Activated CD8-positive, alpha-beta memory T cell treated with anti-CD3 and anti-CD28 coated beads, Interleukin-2, amount 50 U/mL, for 1 hour (primary cell): Measurements from ENCODE around the gene DGKG.

Experiments
- DNase-seq: peaks from one replicate; pipeline ENCODE4 v3.0.0-alpha.2; 2020; ENCODE audit errors: extremely low read depth

Gene DGKG

DNA sequence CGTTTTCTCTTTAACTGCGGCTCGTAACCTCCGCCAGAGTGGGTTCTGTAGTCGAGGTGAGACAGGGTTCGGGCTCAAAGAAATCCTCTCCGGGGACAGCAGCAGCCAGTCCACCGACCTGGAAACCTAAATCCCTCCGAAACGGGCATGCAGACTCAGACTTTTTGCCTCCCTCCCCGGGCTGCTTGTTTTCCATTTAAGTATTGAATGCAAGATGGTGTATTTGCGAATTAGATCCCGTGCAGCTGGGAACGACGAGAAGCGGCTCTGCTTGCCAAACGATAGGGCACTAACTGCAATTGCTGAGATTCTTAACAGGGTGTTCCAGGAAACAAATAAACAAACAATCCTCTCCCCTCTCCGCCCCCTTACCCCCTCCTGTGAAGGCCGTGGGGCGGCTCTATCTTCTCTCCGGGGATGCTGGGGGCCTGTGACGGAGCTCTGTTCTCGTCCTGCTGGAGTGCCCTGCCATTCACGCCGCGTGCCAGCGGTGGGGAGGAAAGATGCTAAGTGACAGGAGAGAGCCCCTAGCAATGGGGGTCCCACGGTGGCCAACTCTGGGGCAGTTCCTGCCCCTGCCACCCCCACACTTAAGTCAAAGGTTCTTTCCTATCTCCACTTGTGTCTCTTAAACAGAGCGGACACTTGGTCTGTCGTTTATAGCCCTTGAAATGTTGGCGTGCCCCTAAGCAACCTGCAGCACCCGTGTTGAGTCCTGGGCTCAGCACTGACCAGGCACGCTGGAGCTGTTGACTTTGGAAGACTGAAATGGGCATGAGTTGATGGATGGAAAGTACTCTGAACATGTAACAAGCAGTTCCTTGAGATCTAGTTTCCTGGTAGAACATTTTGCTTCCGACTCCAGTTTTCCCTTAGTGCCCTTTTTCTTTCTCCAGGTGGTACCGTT lies 251.9 kb downstream of the DGKG start:
- DNase-seq, result no peak

DNA sequence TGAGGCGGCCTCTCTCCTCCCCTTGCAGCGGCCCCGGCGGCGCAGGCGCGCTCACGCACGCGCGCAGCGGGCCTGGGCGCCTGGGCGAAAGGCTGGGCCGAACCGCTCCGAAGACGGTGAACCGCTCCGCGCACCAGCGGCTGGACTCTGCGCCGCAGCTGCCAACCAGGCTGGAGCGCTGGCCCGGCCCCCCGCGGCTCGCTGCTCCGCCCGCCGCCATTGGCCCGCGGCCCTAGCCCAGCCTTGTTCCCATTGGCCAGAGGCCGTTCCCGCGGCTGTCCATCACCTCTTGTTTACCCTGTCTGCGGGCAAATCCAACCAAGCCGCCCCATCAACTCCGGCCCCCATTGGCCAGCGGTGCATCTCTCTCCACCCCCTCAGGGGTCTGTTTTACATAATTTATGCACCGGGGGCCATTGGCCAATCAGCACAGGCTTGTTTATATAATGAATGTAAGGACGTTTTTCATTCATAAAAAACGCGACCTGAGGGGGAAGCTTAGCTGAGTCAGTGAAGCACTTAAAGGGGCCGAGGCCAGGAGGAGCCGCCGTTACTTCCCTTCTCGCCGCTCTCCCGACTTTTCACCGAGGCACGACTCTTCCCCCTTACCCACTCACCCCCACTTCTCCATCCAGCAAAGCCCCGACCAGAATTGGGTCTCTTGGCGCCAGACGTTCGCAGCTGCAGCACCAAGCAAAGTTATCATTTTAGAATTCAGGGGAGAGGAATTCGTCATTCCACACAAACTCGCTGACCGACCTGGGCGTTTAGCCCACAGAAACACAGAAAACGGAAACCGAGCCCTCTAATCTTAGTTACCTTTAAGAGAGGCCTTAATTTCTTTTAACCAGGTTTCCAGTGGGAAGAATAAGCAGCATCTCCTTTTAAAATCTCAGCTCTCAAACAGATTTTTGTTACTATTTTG lies 252.8 kb downstream of the DGKG start, which contains the start of gene ETV5:
TSS of gene ETV5 (minus strand) at position 149 of the 925 bp plus-strand sequence. CDS start 3,221 bp downstream, outside the sequence.
- DNase-seq, result peak; percentile 80

DNA sequence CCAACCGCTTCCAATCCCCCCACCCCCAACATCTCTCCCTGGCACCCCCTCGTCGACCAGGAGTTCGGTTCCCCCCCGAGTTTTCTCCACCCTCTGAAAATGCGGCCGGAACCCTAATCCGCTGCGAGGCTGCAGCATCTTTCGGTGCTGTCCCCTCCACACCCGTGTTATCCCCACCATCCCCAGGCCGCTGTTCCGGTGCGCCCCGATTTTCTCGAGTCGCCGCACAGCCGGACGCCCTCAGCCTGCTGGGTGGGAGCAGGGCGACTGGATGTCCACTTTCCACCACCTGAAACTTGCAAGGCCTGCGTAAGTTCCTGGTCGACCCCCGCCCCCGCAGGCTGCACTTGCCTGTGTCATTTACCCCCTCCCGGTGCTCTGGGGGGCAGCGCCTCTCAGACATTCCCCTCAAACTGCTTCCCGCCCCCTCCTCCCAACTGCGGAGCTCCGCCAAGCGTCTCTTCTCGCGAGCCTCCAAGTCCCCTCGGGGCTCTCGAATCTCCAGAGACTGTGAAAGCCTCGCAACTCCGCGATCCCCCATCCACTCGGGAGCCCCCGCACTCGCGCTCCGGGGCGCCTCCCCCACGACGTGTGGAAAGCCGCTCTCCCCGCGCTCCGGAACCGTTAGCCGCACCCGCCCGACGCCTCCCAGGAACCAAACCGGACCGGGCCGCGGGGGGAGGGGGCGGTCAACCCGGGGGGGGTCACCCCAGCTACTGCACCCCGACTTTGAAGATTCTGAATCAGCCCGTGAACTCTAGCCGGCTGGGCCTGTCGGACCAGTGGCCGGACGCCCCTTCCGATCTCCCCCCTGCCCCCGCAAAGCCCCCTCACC lies 253.7 kb downstream of the DGKG start:
- DNase-seq, result no peak

DNA sequence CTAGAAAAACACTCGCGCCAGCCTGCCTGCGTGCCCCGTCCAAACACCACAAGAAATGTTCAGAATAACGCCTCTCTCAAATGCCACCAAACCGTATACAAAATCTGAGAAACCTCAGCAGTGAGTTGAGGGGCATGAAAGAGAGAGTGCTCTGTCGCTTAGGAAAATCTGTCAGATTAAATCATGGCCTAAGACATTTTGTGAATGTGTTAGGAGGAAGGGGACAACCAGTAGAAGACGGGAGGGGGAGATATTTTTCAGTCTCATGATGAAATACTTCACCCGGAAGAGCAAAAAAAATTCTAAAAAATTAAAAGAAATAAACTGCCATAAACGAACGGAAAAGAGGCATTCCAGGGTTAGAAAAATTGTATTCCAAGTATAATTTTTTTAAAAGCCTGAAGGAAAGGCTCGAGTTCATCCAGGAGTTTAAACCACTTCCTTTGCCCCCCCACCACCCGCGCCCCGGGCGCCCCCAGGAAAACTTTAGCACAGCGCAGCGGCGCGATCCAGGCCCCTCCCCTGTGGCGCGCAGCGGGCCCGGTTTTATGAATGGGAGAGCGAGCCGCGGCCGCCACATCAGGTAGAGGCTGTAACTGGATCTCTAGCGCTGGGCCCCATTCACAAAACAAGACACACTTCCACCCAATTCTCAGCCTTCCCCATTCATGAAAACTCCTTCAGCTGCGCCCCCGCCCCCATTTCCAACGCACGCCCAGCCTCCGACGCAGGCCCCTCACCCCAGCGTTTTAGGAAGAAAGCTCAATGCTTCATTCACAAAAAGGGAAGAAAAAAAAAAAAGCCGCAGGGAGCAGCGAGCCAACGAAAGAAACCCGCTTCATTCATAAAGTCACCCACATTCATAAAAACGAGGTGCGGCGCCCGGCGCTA lies 254.6 kb downstream of the DGKG start:
- no peak for DNase-seq

DNA sequence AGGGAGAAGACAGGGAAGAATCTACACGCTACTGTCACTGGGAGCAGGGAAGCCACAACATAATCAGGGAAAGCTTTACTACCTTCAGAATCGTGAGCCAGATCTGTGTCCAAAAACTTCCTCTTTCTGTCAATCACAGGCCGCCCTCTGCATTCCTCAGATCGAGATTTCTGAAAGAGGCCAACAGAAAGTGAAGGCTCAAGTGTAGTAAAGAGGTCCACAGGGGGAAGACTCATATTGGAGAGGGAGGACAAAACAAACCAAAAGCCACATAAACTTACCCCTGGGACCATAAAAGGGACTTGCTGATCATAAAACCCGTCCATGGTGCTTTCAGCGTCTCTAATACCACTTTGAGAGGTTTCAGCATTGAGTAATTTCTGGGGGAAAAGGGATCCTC lies 256.5 kb downstream of the DGKG start:
- DNase-seq, result no peak

DNA sequence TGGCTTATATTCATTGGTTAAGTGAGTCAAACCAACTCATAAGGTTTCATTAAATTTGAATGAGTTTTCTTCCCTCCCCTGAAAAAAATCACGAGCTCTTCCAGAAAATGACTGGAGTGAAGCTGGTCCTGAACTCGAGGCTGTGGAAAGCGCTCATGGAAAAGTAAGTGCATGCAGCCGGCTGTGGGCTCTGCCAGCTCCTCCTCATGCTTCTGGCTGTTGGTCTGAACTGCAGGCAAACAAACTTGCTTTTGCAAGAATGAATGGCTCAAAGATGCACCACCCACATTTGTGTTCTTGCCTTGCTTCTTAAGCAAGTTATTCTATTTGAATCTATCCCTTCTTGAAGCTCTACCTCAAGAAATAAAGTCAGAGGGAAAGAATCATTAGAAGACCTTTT lies 259.3 kb downstream of the DGKG start:
- DNase-seq, result no peak

DNA sequence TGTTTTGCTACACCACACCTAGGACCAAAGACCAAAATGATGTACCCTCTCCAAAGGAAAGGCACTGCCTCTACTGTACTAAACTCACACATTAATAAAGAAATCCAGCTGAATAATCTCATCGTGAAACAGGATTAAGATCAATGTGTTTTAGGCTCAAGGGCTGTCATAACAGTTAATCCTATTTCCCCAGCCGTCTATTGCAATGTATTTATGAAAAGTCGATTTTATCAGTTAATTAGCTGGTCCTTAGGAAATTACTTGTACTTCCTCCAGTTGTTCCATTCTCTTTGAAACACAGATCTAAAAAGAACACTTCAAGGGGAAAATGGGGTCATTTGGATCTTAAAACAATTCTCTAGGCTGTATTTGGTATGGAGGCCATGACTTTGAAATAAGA lies 261.6 kb downstream of the DGKG start:
- DNase-seq, result no peak

DNA sequence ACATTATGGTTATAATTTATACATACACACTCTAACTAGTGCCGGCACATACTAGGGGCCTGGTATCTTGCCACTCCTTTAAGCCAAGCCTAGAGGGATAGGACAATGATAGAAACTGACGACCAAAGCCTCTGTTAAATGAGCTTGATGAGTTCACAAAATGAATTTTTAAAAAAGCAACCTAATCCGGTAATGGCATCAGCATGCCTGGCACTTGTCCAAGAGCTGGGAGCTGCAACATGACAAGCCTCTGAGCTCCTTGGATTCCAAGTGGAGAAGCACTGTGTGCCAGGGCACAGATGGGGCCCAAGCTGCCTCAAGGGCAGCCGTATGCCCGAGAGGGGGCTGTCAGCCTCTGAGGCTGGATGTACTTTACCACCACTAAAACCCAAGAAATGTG lies 262.9 kb downstream of the DGKG start:
- DNase-seq, result no peak

DNA sequence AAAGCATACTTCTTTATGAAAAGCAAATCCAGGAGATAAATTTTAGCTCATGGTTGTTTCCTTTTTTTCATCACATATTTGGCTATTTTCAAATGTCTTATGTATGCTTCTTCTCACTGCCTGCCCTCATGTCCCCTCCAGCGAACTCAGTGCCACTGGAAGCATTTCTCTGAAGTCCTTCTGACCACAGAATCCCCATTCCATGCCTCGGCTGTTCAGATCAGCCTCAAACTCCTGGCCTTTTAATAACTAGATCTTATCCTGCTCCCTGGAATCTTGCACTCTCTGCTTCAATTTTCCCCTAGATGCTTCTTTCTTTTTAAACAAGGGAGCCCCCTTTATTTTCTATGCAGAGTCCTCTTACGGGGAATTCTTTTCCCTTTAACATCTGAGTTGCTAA lies 263.3 kb downstream of the DGKG start:
- no peak for DNase-seq

DNA sequence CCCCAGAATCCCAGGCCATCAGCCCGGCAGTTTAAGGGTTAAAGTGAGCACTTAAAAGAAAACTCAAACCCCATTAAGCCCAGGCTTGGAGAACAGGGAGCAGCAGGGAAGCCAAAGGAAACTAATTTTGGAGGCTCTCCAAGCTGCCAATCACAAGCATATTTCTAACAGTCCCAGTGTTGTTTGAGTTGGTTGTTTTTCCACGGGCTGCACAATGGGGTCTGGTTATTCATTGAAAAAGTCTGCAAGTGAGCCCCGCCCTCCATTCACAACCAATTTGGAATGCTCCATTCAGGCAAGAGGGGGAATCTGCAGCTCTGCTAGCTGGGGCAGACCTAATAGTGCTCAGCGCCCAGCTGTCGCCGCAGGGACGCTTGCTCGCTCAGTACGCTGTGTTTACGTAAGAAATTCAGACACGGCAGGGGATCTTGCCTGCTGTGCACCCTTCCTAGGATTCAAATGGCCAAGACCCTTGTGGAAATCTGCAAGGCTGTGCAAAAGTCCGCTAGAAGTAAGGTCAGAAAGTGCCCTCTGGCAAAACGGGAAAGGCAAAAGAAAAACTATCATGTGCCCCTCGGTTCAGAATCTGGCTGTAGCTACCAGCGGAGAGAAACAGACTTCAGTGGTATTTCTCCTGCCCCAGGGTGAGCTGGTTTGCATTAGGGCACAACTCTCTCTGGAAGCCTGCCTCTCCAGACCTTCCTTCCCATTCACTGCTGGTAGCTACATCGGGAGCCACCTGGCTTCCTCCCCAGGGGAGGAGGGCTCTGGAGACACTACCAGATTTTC lies 264.2 kb downstream of the DGKG start:
- DNase-seq, result no peak

DNA sequence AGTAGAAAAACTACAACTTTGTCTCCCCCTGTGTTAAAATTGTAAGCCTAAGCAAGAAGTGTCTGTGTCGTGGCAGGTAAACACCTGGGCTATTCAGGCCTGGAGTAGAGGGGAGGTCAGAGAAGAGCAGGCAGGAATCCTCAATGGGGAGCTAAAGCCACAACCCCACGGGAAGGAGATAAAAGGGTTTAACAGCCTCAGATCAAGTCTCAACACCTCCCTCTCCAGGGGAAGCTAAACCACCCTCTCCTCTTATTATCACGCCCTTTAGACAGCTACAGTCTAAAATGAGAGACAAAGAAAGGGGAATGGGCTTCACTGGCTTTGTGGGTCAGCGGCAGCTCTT lies 264.7 kb downstream of the DGKG start:
- DNase-seq, result no peak
